T-helper 22 cell (primary cell): ENCODE measurements around the gene HAVCR1.

Experiments used
- DNase-seq: peaks from one replicate; pipeline ENCODE4 v3.0.0-alpha.2; 2020; ENCODE audit warnings: low read depth

HAVCR1 gene

DNA sequence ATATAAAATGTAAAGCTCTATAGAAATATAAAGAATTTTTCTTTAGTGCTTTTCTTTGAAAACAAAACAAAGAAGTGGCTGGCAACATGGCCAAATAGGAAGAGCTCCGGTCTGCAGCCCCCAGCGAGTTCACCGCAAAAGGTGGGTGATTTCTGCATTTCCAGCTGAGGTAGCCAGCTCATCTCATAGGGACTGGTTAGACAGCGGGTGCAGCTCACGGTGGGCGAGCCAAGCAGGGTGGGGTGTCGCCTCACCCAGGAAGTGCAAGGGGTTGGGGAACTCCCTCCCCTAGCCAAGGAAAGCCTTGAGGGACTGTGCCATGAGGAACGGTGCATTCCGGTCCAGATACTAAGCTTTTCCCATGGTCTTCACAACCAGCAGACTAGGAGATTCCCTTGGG lies 74.9 kb downstream of the HAVCR1 start:
- DNase-seq: no peak

DNA sequence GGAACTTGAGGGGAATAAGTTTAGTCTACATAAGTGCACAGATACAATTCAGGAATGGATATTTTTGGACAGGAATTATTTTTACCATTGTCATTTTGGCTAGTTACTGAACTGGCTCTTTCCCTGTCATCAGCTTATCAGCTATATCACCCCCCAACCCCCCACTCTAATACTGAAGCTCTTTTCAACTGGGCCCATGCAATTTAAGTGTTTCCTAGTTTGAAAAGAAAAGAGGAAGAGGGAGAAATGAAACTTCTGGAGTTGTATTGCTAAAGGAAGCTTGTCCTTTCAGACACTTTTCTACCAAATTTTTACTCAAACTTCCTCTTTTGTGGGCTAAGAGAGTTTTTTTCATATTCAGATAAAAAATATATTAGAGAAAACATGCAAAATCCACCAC lies 77.4 kb downstream of the HAVCR1 start:
- no peak for DNase-seq
